DMS114 treated with DMSO at 0.1 percent for 48 hours (cell line): ENCODE measurements around the gene XPO1.
"Not testable (repeated sequence)": the region's sequence is repeated elsewhere in the genome, so short reads cannot be mapped to it uniquely, and the experiment has no call there.

Experiments used
- DNase-seq: peaks from one replicate; lab custom pipeline; 2025; ENCODE audit not compliant: unreplicated experiment; lab: John Stamatoyannopoulos, UW

The XPO1 gene, protein sequence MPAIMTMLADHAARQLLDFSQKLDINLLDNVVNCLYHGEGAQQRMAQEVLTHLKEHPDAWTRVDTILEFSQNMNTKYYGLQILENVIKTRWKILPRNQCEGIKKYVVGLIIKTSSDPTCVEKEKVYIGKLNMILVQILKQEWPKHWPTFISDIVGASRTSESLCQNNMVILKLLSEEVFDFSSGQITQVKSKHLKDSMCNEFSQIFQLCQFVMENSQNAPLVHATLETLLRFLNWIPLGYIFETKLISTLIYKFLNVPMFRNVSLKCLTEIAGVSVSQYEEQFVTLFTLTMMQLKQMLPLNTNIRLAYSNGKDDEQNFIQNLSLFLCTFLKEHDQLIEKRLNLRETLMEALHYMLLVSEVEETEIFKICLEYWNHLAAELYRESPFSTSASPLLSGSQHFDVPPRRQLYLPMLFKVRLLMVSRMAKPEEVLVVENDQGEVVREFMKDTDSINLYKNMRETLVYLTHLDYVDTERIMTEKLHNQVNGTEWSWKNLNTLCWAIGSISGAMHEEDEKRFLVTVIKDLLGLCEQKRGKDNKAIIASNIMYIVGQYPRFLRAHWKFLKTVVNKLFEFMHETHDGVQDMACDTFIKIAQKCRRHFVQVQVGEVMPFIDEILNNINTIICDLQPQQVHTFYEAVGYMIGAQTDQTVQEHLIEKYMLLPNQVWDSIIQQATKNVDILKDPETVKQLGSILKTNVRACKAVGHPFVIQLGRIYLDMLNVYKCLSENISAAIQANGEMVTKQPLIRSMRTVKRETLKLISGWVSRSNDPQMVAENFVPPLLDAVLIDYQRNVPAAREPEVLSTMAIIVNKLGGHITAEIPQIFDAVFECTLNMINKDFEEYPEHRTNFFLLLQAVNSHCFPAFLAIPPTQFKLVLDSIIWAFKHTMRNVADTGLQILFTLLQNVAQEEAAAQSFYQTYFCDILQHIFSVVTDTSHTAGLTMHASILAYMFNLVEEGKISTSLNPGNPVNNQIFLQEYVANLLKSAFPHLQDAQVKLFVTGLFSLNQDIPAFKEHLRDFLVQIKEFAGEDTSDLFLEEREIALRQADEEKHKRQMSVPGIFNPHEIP (N-terminal part only)

DNA sequence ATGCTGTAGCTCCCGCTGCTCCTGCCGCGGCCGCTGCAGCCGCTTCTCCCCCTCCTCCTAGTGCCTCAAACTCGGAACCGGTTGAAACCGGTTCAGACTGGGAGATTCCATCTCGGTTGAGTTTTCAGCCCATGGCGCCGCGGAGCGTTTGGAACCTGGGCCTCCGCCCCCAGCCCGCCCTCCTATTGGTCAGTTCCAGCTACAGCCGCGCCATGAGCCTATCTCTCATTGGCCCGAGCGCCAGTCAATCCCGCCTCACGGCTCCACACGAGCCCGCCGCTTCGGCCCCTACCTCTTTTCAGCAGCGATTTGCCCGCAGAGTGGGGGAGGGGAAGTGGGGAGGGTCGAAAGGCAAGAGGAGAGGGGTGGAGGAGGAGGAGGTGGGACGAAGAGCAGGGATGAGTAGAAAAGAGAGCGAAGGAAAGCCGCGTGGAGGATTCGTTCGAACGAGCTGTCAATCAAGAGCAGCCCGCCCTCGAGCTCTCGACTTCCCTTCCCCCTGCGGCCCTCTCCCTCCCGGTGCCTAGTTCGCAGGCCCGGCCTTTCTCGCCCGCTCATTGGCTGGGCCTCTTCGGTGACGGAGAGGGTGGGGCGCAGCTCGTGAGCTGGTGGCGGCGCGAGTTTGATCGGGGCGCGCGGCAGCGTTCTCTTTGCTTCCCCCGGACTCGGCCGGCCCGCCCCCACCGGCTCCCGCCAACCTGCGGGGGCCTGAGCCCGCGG, at the start of gene XPO1:
Gene XPO1 (minus strand): TSS at position 157 of the 720 bp plus-strand sequence. CDS start 4,459 bp downstream, outside the sequence.
- DNase-seq: peak; percentile 100

GRCh38 chr2:61586928-61587327, 48.8 kb upstream of the XPO1 start:
- not testable (repeated sequence) for DNase-seq

- no peak for DNase-seq
Measured at GRCh38 chr2:61585383-61585782, 47.2 kb upstream of the XPO1 start.

DNA sequence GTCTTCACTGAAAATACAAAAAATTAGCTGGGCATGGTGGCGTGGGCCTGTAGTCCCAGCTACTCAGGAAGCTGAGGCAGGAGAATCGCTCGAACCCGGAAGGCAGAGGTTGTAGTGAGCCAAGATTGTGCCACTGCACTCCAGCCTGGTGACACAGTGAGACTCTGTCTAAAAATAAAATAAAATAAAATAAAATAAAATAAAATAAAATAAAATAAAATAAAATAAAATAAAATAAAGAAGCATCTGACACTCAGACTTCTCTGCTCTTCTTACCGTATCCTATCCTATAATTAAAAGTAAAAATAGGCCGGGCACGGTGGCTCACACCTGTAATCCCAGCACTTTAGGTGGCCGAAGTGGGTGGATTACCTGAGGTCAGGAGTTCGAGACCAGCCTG, 46.2 kb upstream of the XPO1 start:
- DNase-seq: not testable (repeated sequence)

GRCh38 chr2:61582165-61582564, 44.0 kb upstream of the XPO1 start:
- DNase-seq: no peak

- DNase-seq: no peak
Measured at GRCh38 chr2:61581716-61582115, 43.6 kb upstream of the XPO1 start.

- no peak for DNase-seq
Measured at GRCh38 chr2:61575447-61575859, 37.3 kb upstream of the XPO1 start.

DNA sequence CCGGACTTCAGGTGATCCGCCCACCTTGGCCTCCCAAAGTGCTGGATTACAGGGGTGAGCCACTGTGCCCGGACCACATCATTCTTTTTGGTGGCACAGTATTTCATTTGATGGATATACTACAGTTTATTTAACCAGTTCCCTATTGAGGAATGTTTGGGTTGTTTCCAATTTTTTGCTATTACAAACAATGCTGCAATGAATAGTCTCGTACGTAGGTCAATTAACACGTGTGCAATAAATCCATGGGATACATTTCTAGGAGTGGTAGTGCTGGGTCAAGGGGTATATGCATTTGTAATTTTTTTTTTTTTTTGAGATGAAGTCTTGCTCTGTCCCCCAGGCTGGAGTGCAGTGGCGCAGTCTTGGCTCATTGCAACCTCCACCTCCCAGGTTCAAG, 28.4 kb upstream of the XPO1 start:
- DNase-seq: no peak

GRCh38 chr2:61562615-61563014, 24.5 kb upstream of the XPO1 start:
- DNase-seq: no peak

DNA sequence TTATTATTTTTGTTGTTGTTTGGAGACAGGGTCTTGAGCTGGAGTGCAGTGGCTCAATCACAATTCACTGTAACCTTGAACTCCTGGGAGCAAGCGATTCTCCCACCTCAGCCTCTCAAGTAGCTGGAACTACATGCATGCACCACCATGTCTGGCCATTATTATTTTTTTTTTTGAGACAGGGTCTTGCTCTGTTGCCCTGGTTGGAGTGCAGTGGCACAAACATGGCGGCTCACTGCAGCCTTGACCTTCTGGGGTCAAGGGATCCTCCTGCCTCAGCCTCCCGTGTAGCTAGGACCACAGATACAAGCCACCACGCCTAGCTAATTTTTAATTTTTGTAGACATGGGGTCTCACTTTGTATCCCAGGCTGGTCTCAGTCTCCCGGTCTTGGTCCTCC, 20.0 kb upstream of the XPO1 start:
- DNase-seq: no peak

DNA sequence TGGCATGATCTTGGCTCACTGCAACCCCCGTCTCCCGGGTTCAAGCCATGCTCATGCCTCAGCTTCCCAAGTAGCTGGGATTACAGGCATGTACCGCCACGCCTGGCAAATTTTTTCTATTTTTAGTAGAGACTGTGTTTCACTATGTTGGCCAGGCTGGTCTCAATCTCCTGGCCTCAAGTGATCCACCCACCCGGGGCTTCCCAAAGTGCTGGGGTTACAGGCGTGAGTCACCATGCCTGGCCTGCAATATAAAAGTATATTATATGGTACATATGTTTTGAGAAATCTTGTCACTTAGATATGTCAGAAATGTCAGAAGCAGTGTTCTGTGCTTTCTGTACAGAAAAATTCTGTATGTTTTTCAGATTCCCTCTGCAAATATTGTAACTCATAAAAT, 19.2 kb upstream of the XPO1 start:
- DNase-seq: no peak

DNA sequence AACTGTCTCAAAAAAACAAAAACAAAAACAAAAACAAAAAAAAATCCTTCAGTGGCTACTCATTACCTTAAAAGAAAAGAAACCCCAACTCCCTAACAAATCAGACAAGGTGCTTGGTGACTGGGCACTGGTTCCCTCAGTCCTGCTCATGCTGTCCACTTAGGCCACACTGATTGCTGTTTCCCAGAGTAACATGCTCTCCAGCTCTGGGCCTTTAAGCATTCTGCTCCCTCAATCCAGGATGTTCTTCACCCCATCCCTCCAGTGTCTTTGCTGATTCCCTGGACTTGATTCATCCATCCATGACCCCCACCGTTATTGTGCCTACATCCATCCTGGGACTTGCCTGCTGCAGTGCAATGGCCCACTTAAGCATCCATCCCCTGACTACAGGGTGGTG, 16.4 kb upstream of the XPO1 start:
- no peak for DNase-seq

GRCh38 chr2:61550375-61551209, 12.4 kb upstream of the XPO1 start:
- DNase-seq: no peak

GRCh38 chr2:61549546-61549945, 11.4 kb upstream of the XPO1 start:
- no peak for DNase-seq

DNA sequence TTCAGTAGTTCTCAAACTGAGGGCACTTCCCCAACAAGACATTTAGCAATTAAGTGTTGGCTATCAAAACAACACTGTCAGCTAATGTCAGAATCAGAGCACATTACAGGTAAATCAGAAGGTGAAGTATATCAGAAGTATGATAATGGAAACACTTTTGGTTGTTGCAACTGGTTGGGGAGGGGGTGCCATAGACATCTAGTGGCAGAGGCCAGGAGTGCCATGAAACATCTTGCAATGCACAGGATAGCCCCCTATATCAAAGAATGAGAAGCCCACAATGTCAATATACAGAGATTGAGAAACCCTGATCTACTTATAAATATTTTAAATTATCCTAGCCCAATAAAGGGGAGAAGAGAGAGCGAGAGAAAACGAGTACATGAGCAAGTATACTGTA, 4.9 kb upstream of the XPO1 start:
- DNase-seq: no peak

DNA sequence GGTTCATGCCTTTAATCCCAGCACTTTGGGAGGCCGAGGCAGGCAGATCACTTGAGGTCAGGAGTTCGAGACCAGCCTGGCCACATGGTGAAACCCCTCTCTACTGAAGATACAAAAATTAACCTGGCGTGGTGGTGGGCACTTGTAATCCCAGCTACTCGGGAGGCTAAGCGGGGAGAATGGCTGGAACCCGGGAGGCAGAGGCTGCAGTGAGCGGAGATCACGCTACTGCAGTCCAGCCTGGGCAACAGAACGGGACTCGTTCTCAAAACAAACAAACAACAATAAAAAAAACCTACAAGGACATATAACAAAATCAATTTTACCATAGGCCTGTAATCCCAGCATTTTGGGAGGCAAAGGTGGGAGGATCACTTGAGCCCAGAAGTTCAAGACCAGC, 2.0 kb upstream of the XPO1 start:
- DNase-seq: not testable (repeated sequence)

DNA sequence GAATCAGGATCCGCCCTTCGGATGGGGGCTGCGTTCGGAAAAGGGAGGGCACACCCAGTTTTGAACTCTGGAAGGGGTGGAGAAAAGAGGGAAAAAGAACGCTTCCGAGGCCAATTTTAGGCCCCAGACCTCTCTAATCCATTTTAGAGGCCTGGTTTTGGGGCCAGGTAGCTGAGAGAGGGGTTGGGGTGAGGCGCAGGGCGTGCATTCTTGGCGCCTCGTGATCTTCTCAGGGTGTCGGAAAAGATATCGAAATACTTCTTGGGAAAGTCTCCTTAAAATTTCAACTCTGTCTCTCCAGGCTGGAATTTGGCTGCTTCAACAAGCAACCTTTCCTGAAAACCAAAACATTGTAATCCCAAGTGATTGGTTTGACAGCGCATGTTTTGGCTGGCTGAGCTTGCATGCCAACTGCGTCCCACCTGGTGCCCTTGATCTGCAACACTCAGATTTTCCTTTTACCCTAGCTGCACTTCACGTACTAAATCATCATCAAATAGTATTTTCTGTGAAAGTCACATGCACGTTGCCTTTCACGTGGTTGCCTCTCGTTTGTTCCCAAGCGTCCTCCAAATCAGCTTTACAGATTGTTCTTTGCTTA, 864 bp upstream of the XPO1 start:
- peak; percentile 36 for DNase-seq

DNA sequence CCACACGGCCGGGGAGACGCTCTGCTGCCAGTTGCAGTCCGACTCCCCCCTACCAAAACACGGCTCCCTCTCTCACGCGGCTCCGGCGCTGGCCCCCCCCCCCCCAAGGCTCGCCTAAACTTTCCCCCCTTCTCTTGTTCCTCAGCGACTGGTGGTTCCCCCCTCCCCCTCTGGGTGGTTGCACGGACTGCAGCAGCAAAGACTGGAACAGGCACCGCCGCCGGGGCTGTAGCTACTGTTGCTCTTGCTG, 281 bp downstream of the XPO1 start:
- no peak for DNase-seq

- no peak for DNase-seq
Measured at GRCh38 chr2:61537277-61537949, 743 bp downstream of the XPO1 start.
